GM10847 (cell line): ENCODE results near the gene LRRC1.

ENCODE experiments used
- POLR2A ChIP-seq: IDR thresholded peaks from 2 replicates; pipeline ENCODE4 v1.6.1; 2011; ENCODE audit not compliant: insufficient read length; ENCODE audit errors: extremely low read depth

LRRC1 gene

DNA sequence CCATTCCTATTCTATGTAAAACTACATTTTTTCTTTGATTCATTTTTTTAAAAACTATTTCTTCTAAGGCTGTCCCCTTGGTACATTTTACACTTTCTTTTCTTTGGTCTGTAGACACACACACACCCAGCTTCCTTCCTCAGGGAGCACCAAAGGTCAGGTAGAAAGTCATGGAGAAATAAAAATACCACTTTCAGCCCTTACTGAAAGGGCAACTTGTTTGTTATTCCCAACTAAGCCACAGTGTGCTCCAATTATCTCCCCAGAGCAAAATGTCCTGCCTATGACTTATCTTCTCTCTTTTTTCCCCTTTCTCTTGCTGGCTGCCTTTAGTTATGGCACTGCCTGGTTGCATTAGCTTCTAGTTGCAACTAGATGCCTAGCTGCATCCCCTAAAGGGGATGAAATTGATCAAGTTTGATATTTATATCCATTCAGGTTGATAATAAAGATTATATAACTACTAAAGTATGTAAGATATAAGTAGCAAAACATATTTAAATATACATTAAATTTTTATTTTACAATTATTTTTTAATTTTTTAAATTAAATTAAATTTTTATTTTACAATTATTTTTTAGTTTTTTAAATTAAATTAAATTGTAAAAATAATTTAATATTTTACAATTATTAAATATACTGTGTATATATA lies 21.6 kb upstream of the LRRC1 start:
- TF ChIP-seq POLR2A: no peak

DNA sequence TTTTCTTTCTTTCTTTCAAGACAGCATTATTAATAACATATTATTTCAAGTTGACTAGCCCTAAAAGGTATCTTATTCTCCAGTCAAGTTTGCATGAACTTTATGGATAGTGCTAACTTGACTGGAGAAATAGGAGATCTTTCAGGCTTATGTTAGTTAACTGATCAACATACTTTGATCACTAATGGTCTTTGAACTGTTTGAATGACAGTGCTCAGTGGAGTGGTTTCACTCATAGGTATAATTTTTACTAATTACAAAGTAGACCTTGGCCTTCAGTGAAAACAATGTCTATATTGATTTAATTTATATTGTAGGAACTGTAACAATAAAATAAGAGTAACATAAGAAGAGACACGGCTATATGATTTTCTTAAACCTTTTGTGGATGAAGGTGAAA lies 8.0 kb upstream of the LRRC1 start:
- TF ChIP-seq POLR2A: no peak

DNA sequence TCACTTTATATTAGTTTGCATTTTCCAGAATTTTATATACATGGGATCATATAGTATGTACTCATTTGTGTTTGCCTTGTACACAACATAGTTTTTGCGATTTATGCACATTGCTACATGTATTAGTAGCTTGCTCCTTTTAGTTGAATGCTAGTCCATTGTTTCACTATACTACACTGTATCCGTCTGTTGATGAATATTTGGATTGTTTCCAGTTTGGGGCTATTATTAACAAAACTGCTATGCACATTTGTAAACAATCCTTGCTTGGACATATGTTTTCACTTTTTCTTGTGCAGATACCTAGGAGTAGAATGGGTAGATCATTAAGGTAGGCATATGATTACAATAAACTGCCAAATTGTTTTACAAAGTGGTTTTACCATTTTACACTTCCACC lies 3.9 kb upstream of the LRRC1 start:
- no peak for TF ChIP-seq POLR2A

DNA sequence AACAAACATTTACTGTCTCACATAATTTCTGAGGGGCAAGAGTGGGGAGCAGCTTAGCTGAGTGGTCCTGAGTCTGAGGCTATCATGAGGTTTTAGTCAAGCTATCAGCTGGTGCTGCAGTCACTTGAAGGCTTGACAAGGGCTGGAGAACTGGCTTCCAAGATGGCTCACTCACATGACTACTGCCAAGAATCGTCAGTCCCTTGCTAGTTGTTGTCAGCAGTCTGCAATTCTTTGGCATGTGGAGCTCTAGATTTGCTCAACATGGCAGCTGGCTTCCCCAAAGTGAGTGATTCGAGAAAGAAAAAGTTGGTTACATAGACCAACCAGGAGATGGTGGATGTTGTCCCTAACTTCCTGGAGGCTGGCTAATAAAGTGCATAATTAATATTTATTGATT lies 2.8 kb upstream of the LRRC1 start:
- no peak for TF ChIP-seq POLR2A

DNA sequence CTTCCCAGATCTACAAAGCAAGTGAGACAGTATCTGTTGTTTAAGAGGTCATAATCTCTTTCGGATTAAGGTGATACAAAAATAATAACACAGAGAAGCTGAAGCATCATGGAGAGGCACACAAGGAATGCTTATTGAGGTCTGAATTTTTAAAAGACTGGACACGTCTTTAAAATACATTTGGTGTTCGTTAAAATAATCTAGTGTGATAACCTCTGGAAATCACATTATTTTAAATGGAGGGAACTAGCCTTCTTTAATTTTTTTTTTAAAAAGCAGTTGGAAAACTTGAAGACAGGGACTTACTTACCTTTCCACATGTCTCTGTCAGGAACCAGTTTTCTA lies 1.9 kb upstream of the LRRC1 start:
- no peak for TF ChIP-seq POLR2A

DNA sequence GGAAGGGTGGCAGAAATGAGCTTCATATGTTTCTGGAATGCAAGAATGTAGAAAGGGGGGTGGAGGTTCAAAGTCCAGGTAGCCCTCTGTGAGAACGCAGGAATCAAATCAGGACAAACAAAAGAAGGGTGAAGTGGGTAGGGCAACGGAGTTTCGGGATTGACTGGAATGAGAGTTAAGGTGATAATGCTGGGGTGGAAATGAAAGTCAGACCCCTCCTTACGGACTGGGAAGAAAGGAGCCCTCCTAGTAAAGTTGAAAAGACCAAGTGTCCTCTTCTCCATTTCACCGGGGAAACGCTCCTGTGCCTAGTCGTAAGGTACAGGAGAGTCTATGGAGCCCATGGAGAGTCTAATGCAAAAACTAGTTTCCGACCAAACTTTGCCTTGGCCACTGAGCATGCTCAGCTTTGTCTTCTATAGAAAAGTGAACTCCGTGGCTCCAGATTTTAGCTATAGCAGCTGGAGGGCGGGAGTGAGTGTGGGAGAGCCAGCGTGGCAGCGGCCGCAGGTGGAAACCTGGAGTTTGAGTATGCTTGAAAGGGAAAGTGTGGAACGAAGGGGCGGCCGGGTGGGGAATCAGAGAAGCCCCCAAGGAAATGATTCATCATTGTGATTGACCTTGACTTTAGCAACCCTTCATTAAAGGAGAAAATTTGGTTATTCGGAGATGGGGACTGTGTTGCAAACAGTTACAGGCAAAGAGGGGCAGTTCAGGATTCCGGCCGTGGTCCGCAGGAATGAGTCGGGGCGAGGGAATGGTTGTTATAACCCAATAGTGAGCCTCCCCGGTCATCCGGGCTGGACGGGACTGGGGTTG lies 1.3 kb upstream of the LRRC1 start:
- no peak for TF ChIP-seq POLR2A

DNA sequence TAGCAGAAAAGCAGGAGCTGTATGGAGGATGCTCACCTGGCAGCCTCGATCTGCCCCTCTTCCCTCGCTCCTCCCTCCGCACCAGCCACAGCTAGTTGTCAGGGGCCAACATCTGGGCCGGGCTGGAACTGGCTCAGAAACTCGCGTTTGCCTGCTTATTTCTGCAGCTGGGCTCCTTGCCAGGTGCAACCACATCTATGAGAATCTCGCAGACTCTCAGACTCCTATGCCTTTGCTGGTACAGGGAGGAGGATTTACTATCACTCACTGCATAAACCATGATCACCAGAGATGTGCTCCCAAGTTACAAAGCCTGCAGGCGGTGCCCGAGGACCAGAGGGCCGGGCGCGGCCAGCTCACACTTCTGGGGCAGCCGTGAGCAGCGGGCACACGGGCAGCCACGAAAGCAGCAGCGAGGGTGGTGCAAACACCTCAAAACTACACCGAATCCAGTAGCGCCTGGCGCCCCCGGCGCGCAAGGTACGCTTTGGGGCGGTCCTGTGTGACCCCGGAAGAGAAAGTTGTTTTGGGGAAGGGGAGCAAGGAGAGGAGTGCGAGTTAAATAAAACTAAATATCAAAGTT lies 577 bp upstream of the LRRC1 start:
- TF ChIP-seq POLR2A: no peak

DNA sequence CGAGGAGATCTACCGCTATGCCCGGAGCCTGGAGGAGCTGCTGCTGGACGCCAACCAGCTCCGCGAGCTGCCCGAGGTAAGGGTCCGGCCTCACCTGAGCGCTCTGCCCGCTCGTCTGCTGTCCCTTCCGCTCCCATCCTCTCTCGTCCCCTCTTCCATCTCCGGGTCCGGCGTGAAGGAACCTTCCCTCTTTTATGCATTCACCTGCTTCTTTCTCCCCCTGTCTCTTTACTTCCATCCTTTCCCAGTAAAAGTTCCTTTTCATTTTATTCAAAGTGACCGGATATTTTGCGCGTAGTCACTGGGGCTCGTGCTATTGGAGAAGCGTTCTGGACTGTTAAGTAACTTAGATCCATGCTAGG lies 516 bp downstream of the LRRC1 start:
- TF ChIP-seq POLR2A: no peak

DNA sequence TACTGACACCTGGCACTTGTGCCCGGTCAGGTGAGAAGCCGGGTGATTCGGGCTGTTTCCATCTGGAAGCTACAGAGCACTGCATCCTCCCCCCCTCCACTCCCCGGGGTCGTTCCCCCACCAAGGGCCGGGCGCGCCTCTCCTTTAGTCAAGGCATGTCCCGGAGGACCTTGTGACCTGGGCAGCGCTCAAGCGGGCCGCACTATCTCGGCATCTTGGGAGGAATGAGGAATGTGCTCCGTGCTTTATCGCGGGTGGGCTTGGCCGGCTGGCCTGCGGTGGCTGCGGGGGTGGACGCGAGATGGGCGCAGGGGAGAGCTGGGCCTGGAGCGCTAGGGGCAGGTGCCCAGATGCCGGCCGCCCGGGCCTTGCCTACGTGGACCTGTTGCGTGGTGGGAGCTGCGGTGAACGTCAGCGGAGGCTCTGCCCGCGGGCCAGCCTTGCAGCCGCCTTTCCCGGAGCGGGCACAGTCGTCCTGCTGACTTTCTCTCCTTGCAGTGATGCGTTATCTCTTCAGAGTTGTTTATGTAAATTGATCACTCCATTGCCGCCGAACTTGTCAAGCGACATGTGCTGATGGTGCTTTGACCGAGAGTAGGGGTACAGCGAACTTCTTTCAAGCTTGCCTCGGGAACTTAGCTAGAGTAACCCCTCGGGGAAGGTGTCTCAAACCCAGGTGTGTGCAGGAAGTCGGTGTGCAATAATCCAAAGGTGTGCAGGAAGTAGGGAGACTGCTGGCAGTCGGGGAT lies 1.1 kb downstream of the LRRC1 start:
- TF ChIP-seq POLR2A: no peak

DNA sequence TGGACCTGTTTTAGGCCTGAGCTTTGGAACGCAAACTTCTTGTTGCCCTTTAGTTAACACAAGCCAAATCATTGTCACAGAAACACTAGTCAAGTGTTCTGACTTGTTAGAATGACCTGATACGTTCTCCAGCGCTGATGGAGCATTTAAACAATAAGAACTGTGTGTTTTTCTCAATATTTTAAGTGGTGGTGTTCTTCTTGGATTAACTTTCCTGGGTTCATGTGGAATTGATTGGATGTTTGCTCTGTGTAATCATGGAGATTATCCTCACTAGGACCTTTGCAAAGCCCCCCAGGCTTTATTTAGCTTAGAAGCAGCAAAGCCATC lies 1.6 kb downstream of the LRRC1 start:
- no peak for TF ChIP-seq POLR2A

DNA sequence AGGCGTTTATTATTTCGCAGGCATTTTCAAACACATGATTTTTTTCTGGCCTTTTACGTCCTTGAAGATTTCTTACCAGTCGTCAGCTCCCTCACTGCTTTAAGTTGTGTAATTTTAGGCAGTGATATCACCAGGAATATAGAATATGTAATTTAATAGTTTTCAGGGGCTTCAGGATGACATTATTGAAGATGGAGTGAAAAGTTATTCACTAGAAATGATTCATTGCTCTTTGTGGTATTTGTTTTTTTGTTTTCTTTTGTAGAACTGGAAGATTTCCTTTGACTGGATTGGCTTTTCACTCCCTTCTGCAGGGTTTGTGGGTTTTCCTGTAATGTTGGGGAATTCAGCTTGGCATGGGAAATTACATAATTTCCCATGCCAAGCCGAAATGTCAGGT lies 2.0 kb downstream of the LRRC1 start:
- TF ChIP-seq POLR2A: no peak

DNA sequence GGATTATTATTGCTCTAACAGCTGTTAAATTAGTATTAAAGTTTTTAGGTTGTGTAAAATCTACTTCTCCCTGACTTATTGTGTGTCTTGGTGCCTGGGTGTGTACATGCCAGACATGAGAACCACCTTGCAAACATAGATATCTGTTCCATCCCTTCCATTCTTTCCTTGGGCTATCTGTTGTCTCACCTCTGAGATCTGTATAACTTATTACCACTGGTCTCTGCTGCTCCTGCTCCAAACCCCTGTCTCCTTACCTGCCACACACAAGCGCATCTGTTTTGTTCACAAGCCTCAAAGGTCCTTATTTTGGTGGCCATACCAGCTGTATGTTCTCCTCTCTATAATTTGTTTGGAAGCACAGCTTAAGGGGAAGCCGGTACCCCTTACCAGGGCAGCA lies 2.5 kb downstream of the LRRC1 start:
- no peak for TF ChIP-seq POLR2A

DNA sequence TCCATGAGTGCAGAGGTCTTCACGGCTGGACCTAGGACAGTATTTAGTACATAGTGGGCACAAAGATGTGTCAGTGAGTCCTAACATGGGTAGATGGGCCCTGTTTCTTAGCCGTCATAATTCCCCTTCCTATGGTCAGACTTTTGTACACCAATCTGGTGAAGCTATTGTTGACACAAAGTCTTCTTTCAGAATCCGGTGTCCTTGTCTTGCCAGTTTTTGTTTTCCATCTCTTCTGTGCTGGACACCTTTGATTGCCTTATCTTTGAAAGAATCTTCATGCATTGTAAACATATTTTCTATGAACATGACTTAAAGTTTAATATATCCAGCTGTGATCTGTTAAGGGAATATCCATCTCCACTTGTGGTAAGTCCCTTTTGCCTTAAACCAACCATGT lies 4.5 kb downstream of the LRRC1 start:
- TF ChIP-seq POLR2A: no peak

DNA sequence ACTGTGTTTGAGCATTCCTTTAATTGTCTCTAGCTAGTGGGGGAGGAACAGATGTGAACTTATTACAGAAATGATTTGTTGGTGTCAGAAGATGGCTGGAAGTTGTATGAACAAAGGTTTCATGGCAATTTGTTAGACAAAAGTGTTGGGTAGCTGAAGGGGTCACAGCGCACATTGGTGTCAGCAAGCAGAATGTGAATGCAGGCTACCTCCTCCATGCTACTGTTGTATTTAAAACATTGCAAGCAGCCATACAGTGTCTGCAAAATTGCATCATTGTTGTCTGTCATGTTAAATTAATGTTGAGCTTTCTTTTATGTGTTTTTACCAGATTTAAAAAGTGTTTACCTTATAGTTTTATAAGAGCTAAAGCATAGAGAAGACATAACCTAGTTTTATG lies 6.2 kb downstream of the LRRC1 start:
- TF ChIP-seq POLR2A: no peak

DNA sequence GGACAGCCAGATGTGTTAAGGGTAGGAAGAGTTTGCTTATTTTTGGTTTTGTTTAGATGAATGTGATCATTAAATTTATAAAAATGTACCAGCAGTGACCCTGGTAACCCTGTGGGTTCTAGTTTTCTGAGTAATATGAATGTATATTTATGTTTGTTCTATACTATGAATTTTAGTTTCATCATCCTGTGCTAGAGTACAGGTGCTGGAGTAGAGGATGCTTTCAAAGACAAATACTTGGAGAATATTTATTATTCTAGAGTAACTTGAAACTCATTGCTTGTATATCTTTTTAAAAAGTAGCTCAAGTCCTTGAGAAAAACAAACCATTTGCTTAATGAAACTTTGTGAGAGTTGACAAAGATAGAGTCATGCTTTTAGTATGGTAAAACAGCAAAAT lies 7.8 kb downstream of the LRRC1 start:
- TF ChIP-seq POLR2A: no peak
